HepG2 (cell line): ENCODE measurements around the gene ARTN. TPM values are rescaled to one million over a fixed set of nuclear protein-coding genes. Genes with fewer than 3 reads are reported as not detected.

Experiments used
- ARID2 ChIP-seq: sonication (generic); formaldehyde crosslinking; IDR thresholded peaks from 2 replicates; pipeline ENCODE4 v1.8.1; 2022; ENCODE audit warnings: mild to moderate bottlenecking, missing genetic modification reagents, borderline replicate concordance
- ATF7 ChIP-seq, 2 experiments: fragments of 450-650 bp in 1 of 2; sonication (generic) in 1 of 2; formaldehyde crosslinking in 1 of 2; IDR thresholded peaks; 2 replicates each; pipeline versions ENCODE4 v1.4.0 to v1.6.1; 2016 to 2020; ENCODE audit warnings: antibody characterized with exemption in 1 of 2, mild to moderate bottlenecking in 1 of 2, missing genetic modification reagents in 1 of 2
- DRAP1 ChIP-seq: IDR thresholded peaks from 2 replicates; pipeline ENCODE4 v1.6.1; 2016; ENCODE audit warnings: missing genetic modification reagents, missing compliant biosample characterization
- ELF3 ChIP-seq: IDR thresholded peaks from 2 replicates; pipeline ENCODE4 v1.6.1; 2016; ENCODE audit warnings: missing genetic modification reagents, missing compliant biosample characterization
- ELK4 ChIP-seq: sonication (generic); formaldehyde crosslinking; IDR thresholded peaks from 2 replicates; pipeline ENCODE4 v1.9.0; 2021; ENCODE audit warnings: missing genetic modification reagents, borderline replicate concordance
- HCFC1 ChIP-seq: fragments of 150-350 bp; IDR thresholded peaks from 2 replicates; pipeline ENCODE4 v1.6.1; 2014; ENCODE audit warnings: low read depth, low read length
- KDM3A ChIP-seq: IDR thresholded peaks from 2 replicates; pipeline ENCODE4 v1.6.1; 2018; ENCODE audit warnings: low read depth, missing compliant biosample characterization
- MTA1 ChIP-seq: sonication (generic); formaldehyde crosslinking; IDR thresholded peaks from 2 replicates; pipeline ENCODE4 v1.4.0; 2020; ENCODE audit warnings: missing genetic modification reagents, mild to moderate bottlenecking, borderline replicate concordance
- NONO ChIP-seq, 2 experiments: fragments of 450-650 bp in 1 of 2; sonication (generic) in 1 of 2; formaldehyde crosslinking in 1 of 2; IDR thresholded peaks in 1 of 2; conservative IDR thresholded peaks in 1 of 2; 2 replicates each; pipeline versions ENCODE4 v1.6.1 to v1.8.0; 2017 to 2022; ENCODE audit warnings: mild to moderate bottlenecking in 1 of 2, missing genetic modification reagents in 1 of 2, moderate library complexity in 1 of 2
- POLR2AphosphoS2 ChIP-seq: IDR thresholded peaks from 2 replicates; pipeline ENCODE4 v1.6.1; 2011; ENCODE audit warnings: low read depth, low read length, improper control_type of control experiment
- RXRB ChIP-seq: IDR thresholded peaks from 2 replicates; pipeline ENCODE4 v1.6.1; 2016; ENCODE audit warnings: borderline replicate concordance, missing genetic modification reagents, missing compliant biosample characterization
- ZFP41 ChIP-seq: sonication (generic); formaldehyde crosslinking; IDR thresholded peaks from 2 replicates; pipeline ENCODE4 v1.4.0; 2020; ENCODE audit warnings: mild to moderate bottlenecking, missing genetic modification reagents, borderline replicate concordance
- ZKSCAN8 ChIP-seq: IDR thresholded peaks from 2 replicates; pipeline ENCODE4 v1.6.1; 2016; ENCODE audit warnings: borderline replicate concordance, missing genetic modification reagents, missing compliant biosample characterization
- ZNF224 ChIP-seq: sonication (generic); formaldehyde crosslinking; IDR thresholded peaks from 2 replicates; pipeline ENCODE4 v1.5.0; 2020; ENCODE audit warnings: mild to moderate bottlenecking, missing genetic modification reagents
- polyA plus RNA-seq, 8 experiments: library from polyadenylated mRNA; depleted of rRNA in 3 of 8; stranded (reverse) in 7 of 8; unstranded in 1 of 8; fragments of >200 nt; fragmentation: Illumina TruSeq in 4 of 8; extraction: Trizol in 4 of 8; gene quantifications; 2 replicates each; pipeline versions ENCODE4 v1.2.1 to v1.2.3, GENCODE V29; 2011 to 2016; ENCODE audit warnings: low read depth in 4 of 8, missing spikeins in 1 of 8, mixed read lengths in 1 of 8; ENCODE audit not compliant: insufficient read depth in 1 of 8
- total RNA-seq, 5 experiments: library from RNA; depleted of rRNA; stranded (reverse); fragments of >200 nt; fragmentation: Illumina TruSeq; extraction: Trizol; gene quantifications; 2 replicates each; pipeline ENCODE4 v1.2.3, GENCODE V29; 2016; ENCODE audit warnings: low read depth in 1 of 5

The ARTN gene
- total and polyA plus RNA-seq, 2 of the 13 experiments (the other 11 are each of a cell fraction or from before 2014, with no cell fraction given) = 0.11 to 0.62 TPM

- TF ChIP-seq ARID2 (CRISPR knock-in tag) (0 out of 2 replicates have a peak, but pooled peaks have one; percentile 61), RXRB (CRISPR knock-in tag) (no peak), ZFP41 (CRISPR knock-in tag) (no peak), NONO (IDR thresholded peaks at IDR 0.05) (no peak), NONO (CRISPR knock-in tag; conservative IDR thresholded peaks at IDR 0.05) (no peak), MTA1 (CRISPR knock-in tag) (no peak), KDM3A (CRISPR knock-in tag) (no peak), DRAP1 (CRISPR knock-in tag) (no peak), ATF7 (IDR thresholded peaks at IDR 0.05) (no peak), ATF7 (CRISPR knock-in tag; IDR thresholded peaks at IDR 0.05) (no peak), POLR2AphosphoS2 (no peak), ELF3 (CRISPR knock-in tag) (no peak), HCFC1 (no peak), ELK4 (CRISPR knock-in tag) (no peak), ZKSCAN8 (CRISPR knock-in tag) (no peak), ZNF224 (CRISPR knock-in tag) (no peak)
Measured at GRCh38 chr1:43986712-43987111, 53.1 kb downstream of the ARTN start (continued).

Other genes with a start within 250 kb of the ARTN start
- gene ST3GAL3, start 226.3 kb upstream of the ARTN start, total RNA-seq (2016; rRNA removed; fragmentation: Illumina TruSeq; extraction: Trizol) = 3.4 and 5.1 TPM in 2 replicates
- 7.1 and 8.1 TPM in 2 replicates for gene ST3GAL3, start 226.3 kb upstream of the ARTN start, polyA plus RNA-seq (2011; rRNA removed)
- 14.3 and 15.6 TPM in 2 replicates for gene IPO13, start 13.1 kb downstream of the ARTN start, total RNA-seq (2016; rRNA removed; fragmentation: Illumina TruSeq; extraction: Trizol)
- gene IPO13, start 13.1 kb downstream of the ARTN start, polyA plus RNA-seq (2011; rRNA removed) = 12.9 and 15.0 TPM in 2 replicates
- 38.3 and 40.5 TPM in 2 replicates for gene DPH2, start 36.2 kb downstream of the ARTN start, total RNA-seq (2016; rRNA removed; fragmentation: Illumina TruSeq; extraction: Trizol)
- gene DPH2, start 36.2 kb downstream of the ARTN start, polyA plus RNA-seq (2011; rRNA removed) = 32.2 and 39.3 TPM in 2 replicates
- gene ATP6V0B, start 41.2 kb downstream of the ARTN start, total RNA-seq (2016; rRNA removed; fragmentation: Illumina TruSeq; extraction: Trizol) = 76.4 and 161 TPM in 2 replicates
- 157 and 169 TPM in 2 replicates for gene ATP6V0B, start 41.2 kb downstream of the ARTN start, polyA plus RNA-seq (2011; rRNA removed)
- 56.5 and 78.0 TPM in 2 replicates for gene B4GALT2, start 45.4 kb downstream of the ARTN start, total RNA-seq (2016; rRNA removed; fragmentation: Illumina TruSeq; extraction: Trizol)
- gene B4GALT2, start 45.4 kb downstream of the ARTN start, polyA plus RNA-seq (2011; rRNA removed) = 41.9 and 57.0 TPM in 2 replicates
- gene CCDC24, start 57.8 kb downstream of the ARTN start, total RNA-seq (2016; rRNA removed; fragmentation: Illumina TruSeq; extraction: Trizol) = 2.2 and 2.9 TPM in 2 replicates
- gene CCDC24, start 57.8 kb downstream of the ARTN start, polyA plus RNA-seq (2011; rRNA removed) = 1.4 and 1.8 TPM in 2 replicates
- 4.8 and 8.5 TPM in 2 replicates for gene SLC6A9, start 97.7 kb downstream of the ARTN start, total RNA-seq (2016; rRNA removed; fragmentation: Illumina TruSeq; extraction: Trizol)
- 9.9 and 16.1 TPM in 2 replicates for gene SLC6A9, start 97.7 kb downstream of the ARTN start, polyA plus RNA-seq (2011; rRNA removed)
- not detected in 2 replicates for gene KLF17, start 185.0 kb downstream of the ARTN start, total RNA-seq (2016; rRNA removed; fragmentation: Illumina TruSeq; extraction: Trizol)
- gene KLF17, start 185.0 kb downstream of the ARTN start, polyA plus RNA-seq (2011; rRNA removed) = not detected in 2 replicates
- not detected in 2 replicates for gene KLF18, start 207.8 kb downstream of the ARTN start, total RNA-seq (2016; rRNA removed; fragmentation: Illumina TruSeq; extraction: Trizol)
- not detected in 2 replicates for gene KLF18, start 207.8 kb downstream of the ARTN start, polyA plus RNA-seq (2011; rRNA removed)